Activated CD4-positive, alpha-beta memory T cell treated with anti-CD3 and anti-CD28 coated beads for 36 hours (primary cell): ENCODE measurements around the gene LSM7. TPM values are rescaled to one million over a fixed set of nuclear protein-coding genes. Genes with fewer than 3 reads are reported as not detected.
"Not testable (repeated sequence)": the region's sequence is repeated elsewhere in the genome, so short reads cannot be mapped to it uniquely, and the experiment has no call there.

ENCODE experiments used
- CTCF ChIA-PET: fragments of 350-600 bp; sonication (Branson Sonifier 250); formaldehyde crosslinking; loops from one replicate; lab custom pipeline; 2021; ENCODE audit warnings: antibody characterized with exemption, inconsistent platforms; lab: Charles Lee
- POLR2A ChIA-PET: fragments of 350-600 bp; sonication (Branson Sonifier 250); formaldehyde crosslinking; loops from one replicate; lab custom pipeline; 2021; ENCODE audit warnings: antibody characterized with exemption; lab: Charles Lee
- DNase-seq: peaks from one replicate; pipeline ENCODE4 v3.0.0-alpha.2; 2020
- H3K27ac Mint-ChIP-seq: one replicate; pipeline ENCODE4 v1.8.0; 2021; ENCODE audit warnings: mixed read lengths
- H3K27me3 Mint-ChIP-seq: one replicate; pipeline ENCODE4 v1.8.0; 2021; ENCODE audit warnings: mixed read lengths
- H3K36me3 Mint-ChIP-seq: one replicate; pipeline ENCODE4 v1.8.0; 2021; ENCODE audit warnings: mixed read lengths
- H3K4me1 Mint-ChIP-seq: one replicate; pipeline ENCODE4 v1.8.0; 2021; ENCODE audit warnings: low read depth, mixed read lengths
- H3K4me3 Mint-ChIP-seq: one replicate; pipeline ENCODE4 v1.8.0; 2021; ENCODE audit warnings: mild to moderate bottlenecking, mixed read lengths
- H3K9me3 Mint-ChIP-seq: one replicate; pipeline ENCODE4 v1.8.0; 2021; ENCODE audit warnings: mixed read lengths
- intact Hi-C: fragments of 100-400 bp; cut with micrococcal nuclease; formaldehyde crosslinking; loops from one replicate; pipeline ENCODE4 v1.15.1; 2023
- total RNA-seq, 2 experiments: library from RNA; stranded (reverse); gene quantifications; one replicate each; pipeline ENCODE4 v1.2.3, GENCODE V29; 2021

Gene LSM7
- total RNA-seq, 2 experiments from 2014 or later = 137 to 144 TPM

GRCh38 chr19:2352121-2352520 lies 23.7 kb upstream of the LSM7 start:
- ChIA-PET POLR2A (no interaction called here), CTCF (no interaction called here)
- Mint-ChIP-seq H3K27ac (no peak overlapping the region), H3K27me3 (no peaks in the 10 kb centered on the region), H3K4me1 (no peaks in the 10 kb centered on the region), H3K36me3 (no peaks in the 10 kb centered on the region), H3K9me3 (no peaks in the 10 kb centered on the region), H3K4me3 (no peak overlapping the region)
- intact Hi-C loops = no loop called here
- DNase-seq = no peak

DNA sequence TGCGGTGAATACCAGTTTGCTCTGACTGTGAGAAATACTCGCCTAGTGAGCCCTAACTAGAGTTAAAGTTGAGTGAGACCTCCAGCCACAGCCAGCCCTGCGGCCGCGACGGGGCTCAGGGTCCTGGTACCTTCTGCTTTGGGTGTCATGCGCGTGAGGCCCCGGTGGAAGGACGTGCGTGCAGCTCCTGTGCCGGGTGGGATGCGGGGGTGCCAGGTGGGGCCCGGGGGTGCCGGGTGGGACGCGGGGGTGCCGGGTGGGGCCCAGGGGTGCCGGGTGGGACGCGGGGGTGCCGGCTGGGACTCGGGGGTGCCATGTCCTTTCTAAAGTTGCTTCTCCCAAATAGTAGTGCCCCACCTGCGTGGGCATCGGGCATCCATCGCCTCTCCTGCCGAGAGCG lies 23.2 kb upstream of the LSM7 start:
- CTCF ChIA-PET = no interaction called here
- no peaks in the 10 kb centered on the region for H3K27me3 Mint-ChIP-seq
- H3K4me1 Mint-ChIP-seq = no peaks in the 10 kb centered on the region
- H3K4me3 Mint-ChIP-seq = no peak overlapping the region
- no peak overlapping the region for H3K27ac Mint-ChIP-seq
- DNase-seq = no peak
- intact Hi-C loops = no loop called here
- H3K9me3 Mint-ChIP-seq = no peaks in the 10 kb centered on the region
- POLR2A ChIA-PET = no interaction called here
- no peaks in the 10 kb centered on the region for H3K36me3 Mint-ChIP-seq

- Mint-ChIP-seq H3K4me1 (no peaks in the 10 kb centered on the region), H3K9me3 (no peaks in the 10 kb centered on the region), H3K4me3 (no peak overlapping the region), H3K27me3 (no peaks in the 10 kb centered on the region), H3K36me3 (no peaks in the 10 kb centered on the region), H3K27ac (no peak overlapping the region)
- POLR2A ChIA-PET = no interaction called here
- intact Hi-C loops = no loop called here
- no peak for DNase-seq
- CTCF ChIA-PET = no interaction called here
Measured at GRCh38 chr19:2350656-2351055, 22.3 kb upstream of the LSM7 start.

GRCh38 chr19:2349818-2350217 lies 21.4 kb upstream of the LSM7 start:
- H3K9me3 Mint-ChIP-seq, CTCF ChIA-PET, H3K4me1 Mint-ChIP-seq, H3K36me3 Mint-ChIP-seq, POLR2A ChIA-PET, H3K27ac Mint-ChIP-seq, H3K27me3 Mint-ChIP-seq, intact Hi-C loops, DNase-seq, H3K4me3 Mint-ChIP-seq: not testable (repeated sequence)

DNA sequence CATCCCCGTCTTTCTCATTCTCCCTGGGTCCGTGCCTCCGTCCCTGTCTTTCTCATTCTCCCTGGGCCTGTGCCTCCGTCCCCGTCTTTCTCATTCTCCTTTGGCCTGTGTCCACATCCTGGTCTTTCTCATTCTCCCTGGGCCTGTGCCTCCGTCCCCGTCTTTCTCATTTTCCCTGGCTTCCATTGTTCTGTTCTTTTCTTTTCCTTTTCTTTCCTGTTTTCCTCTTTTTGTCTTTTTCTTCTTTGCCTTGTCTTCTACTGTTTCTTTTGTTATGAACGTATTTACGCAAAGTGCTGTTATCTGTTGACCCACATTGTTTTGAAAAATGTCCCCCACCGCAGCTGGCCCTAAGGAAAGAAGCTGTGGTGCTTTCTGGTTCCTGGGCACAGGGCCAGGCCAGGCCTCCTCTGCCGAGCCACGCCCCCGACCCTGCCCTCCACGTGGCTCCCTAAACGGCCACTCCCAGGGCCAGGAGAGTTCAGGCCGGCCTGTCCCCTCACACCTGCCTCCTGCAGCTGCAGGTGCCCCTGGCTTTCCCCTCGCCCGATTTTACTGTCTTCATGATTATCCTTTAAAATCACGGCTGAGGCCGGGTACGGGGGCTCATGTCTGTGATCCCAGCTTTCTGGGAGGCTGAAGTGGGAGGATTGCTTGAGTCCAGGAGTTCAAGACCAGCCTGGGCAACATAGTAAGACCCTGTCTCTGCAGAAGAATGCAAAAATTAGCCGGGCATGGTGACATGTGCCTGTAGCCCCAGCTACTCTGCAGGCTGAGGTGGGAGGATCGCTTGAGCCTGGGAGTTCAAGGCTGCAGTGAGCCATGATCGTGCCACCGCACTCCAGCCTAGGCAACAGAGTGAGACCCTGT lies 17.6 kb upstream of the LSM7 start:
- ChIA-PET POLR2A (no interaction called here), CTCF (no interaction called here)
- DNase-seq = no peak
- H3K27ac Mint-ChIP-seq = no peak overlapping the region
- no peak overlapping the region for H3K4me3 Mint-ChIP-seq
- no peaks in the 10 kb centered on the region for H3K9me3 Mint-ChIP-seq
- intact Hi-C loops = no loop called here
- no peaks in the 10 kb centered on the region for H3K36me3 Mint-ChIP-seq
- no peaks in the 10 kb centered on the region for H3K4me1 Mint-ChIP-seq
- H3K27me3 Mint-ChIP-seq = no peaks in the 10 kb centered on the region

GRCh38 chr19:2345076-2345475 lies 16.7 kb upstream of the LSM7 start:
- Mint-ChIP-seq H3K27me3 (no peaks in the 10 kb centered on the region), H3K4me1 (no peaks in the 10 kb centered on the region), H3K36me3 (no peaks in the 10 kb centered on the region), H3K9me3 (no peaks in the 10 kb centered on the region), H3K27ac (no peak overlapping the region), H3K4me3 (no peak overlapping the region)
- DNase-seq = no peak
- ChIA-PET POLR2A (no interaction called here), CTCF (no interaction called here)
- intact Hi-C loops = no loop called here

DNA sequence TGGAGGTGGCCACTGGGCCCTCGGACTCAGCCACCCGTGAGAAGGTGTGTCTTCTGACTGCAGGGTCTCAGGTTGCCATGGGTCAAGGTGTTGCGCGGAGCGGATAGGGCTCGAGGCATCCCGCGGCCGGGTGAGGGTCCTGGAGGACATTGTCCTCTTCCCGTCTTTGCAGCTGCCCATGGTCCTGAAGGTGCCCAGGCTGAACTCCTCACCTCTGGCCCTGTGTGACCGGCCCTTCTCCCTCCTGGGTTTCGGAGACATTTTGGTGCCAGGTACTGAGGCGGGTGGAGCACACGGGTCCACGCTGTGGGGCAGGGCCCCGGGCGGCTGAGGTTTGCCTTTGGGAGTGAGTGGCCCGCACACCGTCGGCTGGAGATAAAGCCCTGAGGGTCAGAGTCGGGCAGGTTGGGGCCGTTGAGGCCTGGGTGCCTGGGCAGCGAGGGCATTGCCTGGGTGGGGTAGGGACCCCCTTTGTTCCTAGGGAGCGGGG lies 16.0 kb upstream of the LSM7 start:
- Mint-ChIP-seq H3K4me1 (no peaks in the 10 kb centered on the region), H3K27ac (no peak overlapping the region), H3K9me3 (no peaks in the 10 kb centered on the region), H3K36me3 (no peaks in the 10 kb centered on the region), H3K4me3 (no peak overlapping the region), H3K27me3 (no peaks in the 10 kb centered on the region)
- ChIA-PET CTCF (no interaction called here), POLR2A (no interaction called here)
- intact Hi-C loops = no loop called here
- no peak for DNase-seq

- Mint-ChIP-seq H3K9me3 (no peaks in the 10 kb centered on the region), H3K36me3 (no peaks in the 10 kb centered on the region), H3K4me3 (no peak overlapping the region), H3K27ac (no peak overlapping the region), H3K4me1 (no peaks in the 10 kb centered on the region), H3K27me3 (no peaks in the 10 kb centered on the region)
- ChIA-PET POLR2A (no interaction called here), CTCF (no interaction called here)
- intact Hi-C loops = no loop called here
- no peak for DNase-seq
Measured at GRCh38 chr19:2343289-2343982, 15.1 kb upstream of the LSM7 start.

DNA sequence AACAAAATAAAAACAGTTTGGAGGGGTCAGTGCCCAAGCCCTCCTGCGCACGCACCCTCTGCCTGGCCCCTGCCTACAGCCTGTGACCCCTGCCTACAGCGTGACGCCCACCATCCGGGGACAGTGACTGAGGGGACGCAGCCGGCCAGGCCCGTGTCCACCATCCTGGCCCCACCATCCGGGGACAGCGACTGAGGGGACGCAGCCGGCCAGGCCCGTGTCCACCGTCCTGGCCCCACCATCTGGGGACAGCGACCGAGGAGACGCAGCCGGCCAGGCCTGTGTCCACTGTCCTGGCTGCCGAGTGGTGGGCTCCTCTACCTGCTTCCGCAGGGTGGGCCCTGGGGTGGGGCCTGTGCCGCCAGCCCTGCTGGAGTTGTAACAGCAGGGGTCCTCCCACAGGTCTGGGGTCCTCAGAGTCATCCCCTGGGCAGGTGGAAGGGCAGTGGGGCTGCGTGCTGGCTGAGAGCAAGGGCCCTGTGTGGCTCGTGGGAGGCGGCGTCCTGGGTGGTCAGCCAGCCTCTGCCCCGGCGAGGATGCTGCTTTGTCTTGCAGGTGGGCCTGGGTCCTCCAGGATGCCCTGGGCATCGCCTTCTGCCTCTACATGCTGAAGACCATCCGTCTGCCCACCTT lies 14.4 kb upstream of the LSM7 start:
- Mint-ChIP-seq H3K4me3 (no peak overlapping the region), H3K36me3 (no peaks in the 10 kb centered on the region), H3K27me3 (no peaks in the 10 kb centered on the region), H3K27ac (no peak overlapping the region), H3K4me1 (no peaks in the 10 kb centered on the region), H3K9me3 (no peaks in the 10 kb centered on the region)
- DNase-seq = no peak
- ChIA-PET CTCF (no interaction called here), POLR2A (no interaction called here)
- intact Hi-C loops = no loop called here

DNA sequence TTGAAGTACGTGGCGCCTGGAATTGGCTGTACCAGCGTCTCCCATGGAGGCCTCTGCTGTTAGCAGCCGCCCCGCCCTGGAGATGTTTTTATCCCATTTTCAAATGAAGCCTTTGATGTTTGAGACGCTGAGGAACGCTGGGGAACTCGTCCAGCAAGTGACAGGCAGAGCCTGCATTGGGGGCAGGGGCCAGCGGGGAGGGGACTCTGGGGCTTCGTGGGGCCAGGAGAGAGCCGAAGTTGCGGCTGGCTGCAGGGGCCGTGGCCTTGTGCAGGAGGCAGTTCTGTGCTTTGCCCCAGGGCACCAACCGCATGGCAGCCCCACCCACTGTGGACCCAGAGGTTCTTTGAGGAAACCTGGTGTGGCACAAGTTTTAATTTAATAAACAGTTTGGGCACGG lies 13.6 kb upstream of the LSM7 start:
- POLR2A ChIA-PET = no interaction called here
- intact Hi-C loops = no loop called here
- no peaks in the 10 kb centered on the region for H3K27me3 Mint-ChIP-seq

DNA sequence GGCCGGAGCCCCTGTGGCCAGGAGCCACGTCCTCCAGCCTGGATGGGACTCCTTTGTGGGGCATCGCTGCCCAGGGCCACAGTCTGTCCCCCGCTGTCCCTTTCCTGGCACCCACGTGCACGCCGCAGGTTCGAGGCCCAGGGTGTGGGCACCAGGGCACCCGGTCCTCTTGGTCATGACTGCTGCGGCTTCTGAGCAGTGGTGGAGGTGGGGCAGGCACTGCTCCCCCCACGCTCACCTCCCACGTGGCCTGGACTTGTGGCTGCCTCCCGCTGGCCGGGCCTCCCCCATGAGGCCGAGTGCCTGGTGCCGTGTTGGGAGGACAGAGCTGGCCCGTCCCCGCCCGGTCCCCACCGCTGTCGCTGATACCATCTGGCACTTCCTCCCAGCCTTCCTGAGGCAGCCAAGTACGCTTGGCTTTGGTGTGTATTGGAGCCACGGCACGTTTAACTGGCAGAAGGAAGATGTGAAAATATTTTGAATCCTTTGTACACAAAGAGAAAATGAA lies 12.9 kb upstream of the LSM7 start:
- no peaks in the 10 kb centered on the region for H3K27me3 Mint-ChIP-seq
- ChIA-PET POLR2A (no interaction called here), CTCF (interaction anchor here (0.9 kb wide), 1 partner anchor 105 kb away, joined by 3 read pairs; the partner anchor contains the start of gene PLEKHJ1)
- peaks cover 3% of the 10 kb centered on the region for H3K9me3 Mint-ChIP-seq
- no peak overlapping the region for H3K27ac Mint-ChIP-seq
- intact Hi-C loops = no loop called here
- no peak overlapping the region for H3K4me3 Mint-ChIP-seq
- DNase-seq = no peak
- H3K4me1 Mint-ChIP-seq = peaks cover 3% of the 10 kb centered on the region
- peaks cover under 1% of the 10 kb centered on the region for H3K36me3 Mint-ChIP-seq

More for the DNA sequence above, 13.6 kb upstream of the LSM7 start:
- Mint-ChIP-seq H3K9me3 (no peaks in the 10 kb centered on the region), H3K4me1 (no peaks in the 10 kb centered on the region), H3K27ac (no peak overlapping the region), H3K4me3 (no peak overlapping the region), H3K36me3 (no peaks in the 10 kb centered on the region)
- DNase-seq = no peak
- CTCF ChIA-PET = interaction anchor here (0.9 kb wide), 1 partner anchor 106 kb away, joined by 3 read pairs; the partner anchor contains the start of gene PLEKHJ1
